HL-60/S4 treated with phorbol 12-myristate 13-acetate at 8.2 ng/mL for 4 days and 3 days (cell line): Measurements from ENCODE around the gene POLRMT.
"Not testable (repeated sequence)": the region's sequence is repeated elsewhere in the genome, so short reads cannot be mapped to it uniquely, and the experiment has no call there.

Experiments
- in situ Hi-C: fragments of 300-500 bp; cut with MboI; formaldehyde crosslinking; loops from 2 replicates; pipeline ENCODE4 v1.15.0; 2022; ENCODE audit warnings: low sequenced_read_pairs

The POLRMT gene

GRCh38 chr19:613732-614567 lies 19.4 kb downstream of the POLRMT start:
- in situ Hi-C loops: no loop called here

- in situ Hi-C loops: no loop called here
These were observed 20.4 kb downstream of the POLRMT start for GRCh38 chr19:612941-613340.

- in situ Hi-C loops: no loop called here
These were observed 21.9 kb downstream of the POLRMT start for GRCh38 chr19:611481-611868.

DNA sequence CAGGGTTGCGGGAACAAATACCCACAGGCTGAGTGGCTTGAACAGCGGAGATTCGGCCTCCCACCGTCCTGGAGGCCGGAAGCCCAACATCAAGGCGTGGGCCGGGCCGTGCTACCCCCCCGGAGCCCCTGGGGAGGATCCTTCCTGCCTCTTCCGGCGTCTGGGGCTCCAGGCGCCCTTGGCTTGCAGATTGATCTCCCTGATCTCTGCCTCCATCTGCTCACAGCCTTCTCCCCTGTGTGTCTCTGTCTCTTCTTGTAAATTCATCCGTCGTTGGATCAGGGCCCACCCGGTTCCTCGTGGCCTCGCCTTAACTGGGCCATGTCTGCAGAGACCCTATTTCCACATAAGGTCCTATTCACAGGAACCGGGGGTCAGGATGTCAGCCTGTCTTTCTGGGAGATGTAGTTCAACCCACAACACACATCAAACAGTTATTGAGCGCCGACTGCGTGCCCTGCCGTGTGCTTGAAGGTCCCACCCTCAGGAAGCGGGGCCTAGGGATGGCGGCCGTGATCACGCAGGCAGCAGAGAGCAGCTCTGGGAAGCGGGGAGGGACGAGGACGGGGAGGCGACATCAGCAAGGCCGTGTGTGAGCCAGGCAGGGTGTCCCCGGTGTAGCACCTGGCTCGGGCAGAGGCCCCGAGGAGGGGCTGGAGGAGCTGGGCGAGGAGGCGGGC lies 22.4 kb downstream of the POLRMT start:
- in situ Hi-C loops: no loop called here

GRCh38 chr19:610071-610800 lies 23.1 kb downstream of the POLRMT start:
- in situ Hi-C loops: no loop called here

GRCh38 chr19:609004-609346 lies 24.4 kb downstream of the POLRMT start:
- in situ Hi-C loops: no loop called here

- in situ Hi-C loops: no loop called here
These were observed 25.0 kb downstream of the POLRMT start for GRCh38 chr19:608155-609003.

DNA sequence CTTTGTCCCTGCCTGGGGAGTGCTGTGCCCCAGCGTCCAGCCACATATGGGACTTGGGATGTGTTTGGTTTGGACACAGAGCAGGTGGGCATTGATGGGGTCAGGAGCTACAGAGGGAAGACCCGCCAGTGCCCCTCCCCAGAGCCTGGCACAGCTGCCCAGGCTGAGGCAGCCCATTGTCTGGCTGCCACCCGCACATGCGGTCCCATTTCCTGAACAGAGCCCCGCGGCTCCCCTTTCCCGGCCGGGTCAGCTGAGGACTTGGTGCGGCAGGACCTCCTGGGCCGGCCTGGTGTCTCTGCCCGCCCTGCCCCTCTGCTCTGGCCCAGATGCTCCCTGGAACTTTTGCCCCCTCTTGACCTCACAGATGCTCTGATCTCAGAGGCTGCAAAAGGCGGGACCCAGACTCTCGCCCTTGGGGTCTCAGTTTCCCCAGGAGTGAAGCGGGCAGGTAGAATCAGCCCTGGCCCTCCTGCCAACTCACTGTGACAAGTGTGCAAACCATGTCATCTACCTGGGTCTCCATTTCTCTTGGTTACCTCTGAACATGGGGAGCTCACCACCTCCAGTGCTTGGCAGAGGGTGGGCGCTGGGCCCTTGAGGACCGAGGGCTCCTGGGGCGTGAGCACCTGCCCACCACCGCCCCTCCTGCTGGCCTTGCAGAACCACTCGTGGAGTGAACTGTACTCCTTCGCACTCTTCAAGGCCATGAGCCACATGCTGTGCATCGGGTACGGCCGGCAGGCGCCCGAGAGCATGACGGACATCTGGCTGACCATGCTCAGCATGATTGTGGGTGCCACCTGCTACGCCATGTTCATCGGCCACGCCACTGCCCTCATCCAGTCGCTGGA lies 25.8 kb downstream of the POLRMT start:
- in situ Hi-C loops: no loop called here

DNA sequence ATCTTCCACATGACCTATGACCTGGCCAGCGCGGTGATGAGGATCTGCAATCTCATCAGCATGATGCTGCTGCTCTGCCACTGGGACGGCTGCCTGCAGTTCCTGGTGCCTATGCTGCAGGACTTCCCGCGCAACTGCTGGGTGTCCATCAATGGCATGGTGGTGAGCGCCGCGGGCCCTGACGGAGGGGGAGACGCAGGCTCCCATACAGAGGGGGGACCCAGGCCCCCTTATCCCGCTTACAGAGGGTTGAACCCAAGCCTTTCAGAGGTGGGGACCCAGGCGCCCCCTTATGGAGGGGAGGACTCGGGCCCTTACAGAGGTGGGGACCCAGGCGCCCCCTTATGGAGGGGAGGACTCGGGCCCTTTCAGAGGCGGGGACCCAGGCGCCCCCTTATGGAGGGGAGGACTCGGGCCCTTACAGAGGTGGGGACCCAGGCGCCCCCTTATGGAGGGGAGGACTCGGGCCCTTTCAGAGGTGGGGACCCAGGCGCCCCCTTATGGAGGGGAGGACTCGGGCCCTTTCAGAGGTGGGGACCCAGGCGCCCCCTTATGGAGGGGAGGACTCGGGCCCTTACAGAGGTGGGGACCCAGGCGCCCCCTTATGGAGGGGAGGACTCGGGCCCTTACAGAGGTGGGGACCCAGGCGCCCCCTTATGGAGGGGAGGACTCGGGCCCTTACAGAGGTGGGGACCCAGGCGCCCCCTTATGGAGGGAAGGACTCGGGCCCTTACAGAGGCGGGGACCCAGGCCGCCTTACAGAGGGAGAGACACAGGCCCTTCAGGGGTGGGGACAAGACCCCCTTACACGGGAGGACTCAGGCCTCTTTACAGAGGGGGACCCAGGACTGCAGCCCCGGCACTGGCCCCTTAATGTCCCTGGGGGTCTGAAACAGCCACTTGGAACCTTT lies 28.0 kb downstream of the POLRMT start:
- in situ Hi-C loops: not testable (repeated sequence)

DNA sequence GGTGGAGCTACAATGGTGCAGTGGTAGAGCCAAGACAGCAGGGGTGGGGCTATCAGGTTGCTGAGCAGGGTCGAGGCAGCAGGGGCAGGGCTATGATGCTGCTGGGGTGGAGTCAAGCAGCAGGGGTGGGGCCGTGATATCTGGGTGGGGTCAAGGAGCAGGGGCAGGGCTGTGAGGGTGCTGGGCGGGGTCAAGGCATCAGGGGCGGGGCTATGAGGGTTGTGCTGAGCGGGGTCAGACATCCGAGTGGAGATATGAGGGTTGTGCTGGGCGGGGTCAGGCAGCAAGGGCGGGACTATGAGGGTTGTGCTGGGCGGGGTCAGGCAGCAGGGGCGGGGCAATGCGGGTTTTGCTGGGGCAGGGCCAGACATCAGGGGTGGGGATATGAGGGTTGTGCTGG lies 29.0 kb downstream of the POLRMT start:
- in situ Hi-C loops: no loop called here

- in situ Hi-C loops: not testable (repeated sequence)
These were observed 29.6 kb downstream of the POLRMT start for GRCh38 chr19:603779-604178.

DNA sequence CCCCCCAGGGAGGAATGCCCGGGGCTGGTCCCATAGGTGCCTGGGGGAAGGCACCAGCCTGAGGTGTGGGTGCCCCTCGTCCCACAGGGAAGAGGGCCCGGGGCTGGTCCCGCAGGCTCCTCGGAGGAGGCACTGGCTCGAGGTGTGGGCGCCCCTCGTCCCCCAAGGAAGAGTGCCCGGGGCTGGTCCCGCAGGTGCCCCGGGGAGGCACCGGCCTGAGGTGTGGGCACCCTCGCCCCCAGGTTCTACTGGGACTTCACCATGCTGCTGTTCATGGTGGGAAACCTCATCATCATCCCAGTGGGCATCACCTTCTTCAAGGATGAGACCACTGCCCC lies 30.1 kb downstream of the POLRMT start:
- in situ Hi-C loops: not testable (repeated sequence)

DNA sequence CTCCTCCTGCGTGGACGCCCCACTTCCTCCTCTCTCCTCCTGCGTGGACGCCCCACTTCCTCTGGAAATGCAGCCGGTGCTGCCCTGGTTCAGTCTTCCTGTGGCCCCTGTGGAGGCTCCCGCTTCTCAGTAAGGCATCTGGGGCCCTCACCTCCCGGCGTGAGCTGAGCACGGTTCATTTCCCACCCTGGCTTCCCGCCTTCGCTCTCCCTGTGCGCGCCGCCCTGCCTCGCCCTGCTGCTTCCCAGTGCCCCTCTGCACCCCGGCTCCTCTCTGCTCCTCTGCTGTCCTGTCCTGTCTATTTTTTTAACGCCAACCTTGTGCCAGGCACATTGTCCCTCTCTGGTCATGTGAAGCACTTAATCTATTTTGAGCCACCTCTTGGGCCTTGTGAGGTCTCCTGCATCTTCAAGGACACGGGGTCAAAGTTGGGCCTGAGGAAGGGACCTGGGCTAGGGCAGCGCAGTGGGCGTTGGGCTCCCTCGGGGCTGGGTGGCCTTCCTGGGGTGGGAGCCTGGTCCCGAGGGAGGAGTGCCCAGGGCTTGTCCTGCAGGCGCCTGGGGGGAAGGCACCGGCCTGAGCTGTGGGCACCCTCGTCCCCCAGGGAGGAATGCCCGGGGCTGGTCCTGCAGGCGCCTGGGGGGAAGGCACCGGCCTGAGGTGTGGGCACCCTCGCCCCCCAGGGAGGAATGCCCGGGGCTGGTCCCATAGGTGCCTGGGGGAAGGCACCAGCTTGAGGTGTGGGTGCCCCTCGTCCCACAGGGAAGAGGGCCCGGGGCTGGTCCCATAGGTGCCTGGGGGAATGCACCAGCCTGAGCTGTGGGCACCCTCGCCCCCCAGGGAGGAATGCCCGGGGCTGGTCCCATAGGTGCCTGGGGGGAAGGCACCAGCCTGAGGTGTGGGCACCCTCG lies 30.7 kb downstream of the POLRMT start:
- in situ Hi-C loops: no loop called here

DNA sequence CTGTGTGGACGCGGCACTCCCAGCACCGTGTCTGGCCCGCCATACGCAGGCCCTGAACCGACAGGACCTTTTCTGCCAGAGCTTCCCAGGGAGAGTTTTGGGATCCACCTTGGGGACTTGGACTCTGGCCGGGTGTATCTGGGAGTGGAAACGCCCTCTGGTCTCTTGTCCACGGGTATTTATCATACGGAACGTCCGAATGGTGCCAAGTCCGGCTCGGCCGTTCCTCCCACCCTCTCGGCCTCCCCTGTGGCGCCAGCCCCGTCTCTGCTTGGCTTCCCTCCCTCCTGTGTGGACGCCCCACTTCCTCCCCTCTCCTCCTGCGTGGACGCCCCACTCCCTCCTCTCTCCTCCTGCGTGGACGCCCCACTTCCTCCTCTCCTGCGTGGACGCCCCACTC lies 31.5 kb downstream of the POLRMT start:
- in situ Hi-C loops: no loop called here

- in situ Hi-C loops: no loop called here
These were observed 32.0 kb downstream of the POLRMT start for GRCh38 chr19:601310-601709.

GRCh38 chr19:597406-598315 lies 35.7 kb downstream of the POLRMT start:
- in situ Hi-C loops: no loop called here

GRCh38 chr19:596263-596655 lies 37.1 kb downstream of the POLRMT start:
- in situ Hi-C loops: no loop called here
